ENCODE results near the gene PLEKHG2.

PLEKHG2 gene

GRCh38 chr19:39424934-39425333 is 12.5 kb downstream of the PLEKHG2 start:
- Histone ChIP-seq H3K36me3 (replicated peaks in 1 of 2; ENCODE audit: control insufficient read depth in 2 of 2, insufficient read depth in 2 of 2, low read length in 2 of 2) (peaks cover 47 to 65% of the 10 kb centered on the region in 2 donors), H3K23ac (ENCODE audit: low read depth, low read length, poor library complexity) (peak overlapping the region; percentile 9), H3K4me3 (ENCODE audit: low read length in 2 of 2) (no peak overlapping the region), H3K9ac (ENCODE audit: low read depth, low read length, poor library complexity) (no peak overlapping the region), H3K18ac (ENCODE audit: low read length) (no peak overlapping the region), H3K4me1 (ENCODE audit: control insufficient read depth in 2 of 2, insufficient read depth in 1 of 2, low read depth in 1 of 2, low read length in 2 of 2) (peaks cover 18 to 19% of the 10 kb centered on the region in 2 donors), H3K27me3 (ENCODE audit: control insufficient read depth in 3 of 3, insufficient read depth in 3 of 3, low read depth in 1 of 3, low read length in 3 of 3) (no peaks in the 10 kb centered on the region), H2AFZ (ENCODE audit: low read length) (no peak overlapping the region), H2BK5ac (ENCODE audit: low read length) (no peak overlapping the region), H3K14ac (ENCODE audit: low read length) (no peak overlapping the region), H4K8ac (ENCODE audit: low read depth, low read length) (no peak overlapping the region), H3K27ac (replicated peaks; ENCODE audit: low read length) (no peak overlapping the region), H3K79me1 (ENCODE audit: low read depth, low read length) (peaks cover 2% of the 10 kb centered on the region), H3K4ac (ENCODE audit: low read length) (no peak overlapping the region), H2AK5ac (ENCODE audit: low read depth, low read length) (no peak overlapping the region), H2BK120ac (ENCODE audit: low read depth, low read length) (no peak overlapping the region), H2BK15ac (ENCODE audit: low read length) (no peak overlapping the region), H4K91ac (ENCODE audit: low read depth, low read length, poor library complexity) (no peak overlapping the region), H2BK12ac (ENCODE audit: low read length) (no peak overlapping the region), H3K9me3 (replicated peaks in 1 of 2; ENCODE audit: control insufficient read depth in 2 of 2, insufficient read depth in 1 of 2, low read depth in 1 of 2, low read length in 2 of 2) (no peaks in the 10 kb centered on the region), H3K4me2 (ENCODE audit: insufficient read depth, low read length, poor library complexity, severe bottlenecking) (no peak overlapping the region)
- DNase-seq (ENCODE audit: low spot score): no peak
- WGBS, 2 donors (ENCODE audit: extremely low coverage in 2 of 2, insufficient read length in 2 of 2, insufficient replicate concordance in 1 of 2): no CpG with 5 or more reads among the region's 16 CpGs

- no peak overlapping the region for H4K91ac ChIP-seq (ENCODE audit: low read depth, low read length, poor library complexity)
- H3K9ac ChIP-seq (ENCODE audit: low read depth, low read length, poor library complexity): no peak overlapping the region
- H3K23ac ChIP-seq (ENCODE audit: low read depth, low read length, poor library complexity): no peak overlapping the region
- no peak overlapping the region for H2BK5ac ChIP-seq (ENCODE audit: low read length)
- DNase-seq (ENCODE audit: low spot score): no peak
- H2AFZ ChIP-seq (ENCODE audit: low read length): no peak overlapping the region
- H2BK15ac ChIP-seq (ENCODE audit: low read length): no peak overlapping the region
- H3K4me2 ChIP-seq (ENCODE audit: insufficient read depth, low read length, poor library complexity, severe bottlenecking): no peak overlapping the region
- H3K27me3 ChIP-seq (ENCODE audit: control insufficient read depth in 3 of 3, insufficient read depth in 3 of 3, low read depth in 1 of 3, low read length in 3 of 3): no peaks in the 10 kb centered on the region
- peaks cover 18 to 19% of the 10 kb centered on the region in 2 donors for H3K4me1 ChIP-seq (ENCODE audit: control insufficient read depth in 2 of 2, insufficient read depth in 1 of 2, low read depth in 1 of 2, low read length in 2 of 2)
- H2BK120ac ChIP-seq (ENCODE audit: low read depth, low read length): no peak overlapping the region
- no peak overlapping the region for H3K4me3 ChIP-seq (ENCODE audit: low read length in 2 of 2)
- H3K79me1 ChIP-seq (ENCODE audit: low read depth, low read length): peaks cover 2% of the 10 kb centered on the region
- H4K8ac ChIP-seq (ENCODE audit: low read depth, low read length): no peak overlapping the region
- WGBS, 2 donors (ENCODE audit: extremely low coverage in 2 of 2, insufficient read length in 2 of 2, insufficient replicate concordance in 1 of 2): 100% methylated on average over 2 to 4 of the region's 7 CpGs
- H3K9me3 ChIP-seq (replicated peaks in 1 of 2; ENCODE audit: control insufficient read depth in 2 of 2, insufficient read depth in 1 of 2, low read depth in 1 of 2, low read length in 2 of 2): no peaks in the 10 kb centered on the region
- no peak overlapping the region for H3K4ac ChIP-seq (ENCODE audit: low read length)
- H2AK5ac ChIP-seq (ENCODE audit: low read depth, low read length): no peak overlapping the region
- H3K27ac ChIP-seq (replicated peaks; ENCODE audit: low read length): peak overlapping the region; percentile 35
- no peak overlapping the region for H3K18ac ChIP-seq (ENCODE audit: low read length)
- H3K14ac ChIP-seq (ENCODE audit: low read length): no peak overlapping the region
- H2BK12ac ChIP-seq (ENCODE audit: low read length): no peak overlapping the region
- peaks cover 39 to 57% of the 10 kb centered on the region in 2 donors for H3K36me3 ChIP-seq (replicated peaks in 1 of 2; ENCODE audit: control insufficient read depth in 2 of 2, insufficient read depth in 2 of 2, low read length in 2 of 2)
These were observed 13.3 kb downstream of the PLEKHG2 start for GRCh38 chr19:39425744-39426143.

GRCh38 chr19:39426170-39426569 is 13.7 kb downstream of the PLEKHG2 start:
- Histone ChIP-seq H3K9me3 (replicated peaks in 1 of 2; ENCODE audit: control insufficient read depth in 2 of 2, insufficient read depth in 1 of 2, low read depth in 1 of 2, low read length in 2 of 2) (no peaks in the 10 kb centered on the region), H3K18ac (ENCODE audit: low read length) (no peak overlapping the region), H3K27me3 (ENCODE audit: control insufficient read depth in 3 of 3, insufficient read depth in 3 of 3, low read depth in 1 of 3, low read length in 3 of 3) (no peaks in the 10 kb centered on the region), H2BK12ac (ENCODE audit: low read length) (no peak overlapping the region), H3K27ac (replicated peaks; ENCODE audit: low read length) (peak overlapping the region; percentile 35), H3K4ac (ENCODE audit: low read length) (no peak overlapping the region), H3K4me3 (ENCODE audit: low read length in 2 of 2) (no peak overlapping the region), H3K9ac (ENCODE audit: low read depth, low read length, poor library complexity) (no peak overlapping the region), H3K79me1 (ENCODE audit: low read depth, low read length) (no peaks in the 10 kb centered on the region), H2BK120ac (ENCODE audit: low read depth, low read length) (no peak overlapping the region), H4K91ac (ENCODE audit: low read depth, low read length, poor library complexity) (no peak overlapping the region), H2BK5ac (ENCODE audit: low read length) (no peak overlapping the region), H3K14ac (ENCODE audit: low read length) (no peak overlapping the region), H2AK5ac (ENCODE audit: low read depth, low read length) (no peak overlapping the region), H3K23ac (ENCODE audit: low read depth, low read length, poor library complexity) (no peak overlapping the region), H2BK15ac (ENCODE audit: low read length) (no peak overlapping the region), H3K4me1 (ENCODE audit: control insufficient read depth in 2 of 2, insufficient read depth in 1 of 2, low read depth in 1 of 2, low read length in 2 of 2) (peaks cover 18 to 19% of the 10 kb centered on the region in 2 donors), H3K4me2 (ENCODE audit: insufficient read depth, low read length, poor library complexity, severe bottlenecking) (no peak overlapping the region), H4K8ac (ENCODE audit: low read depth, low read length) (no peak overlapping the region), H3K36me3 (replicated peaks in 1 of 2; ENCODE audit: control insufficient read depth in 2 of 2, insufficient read depth in 2 of 2, low read length in 2 of 2) (peaks cover 40 to 53% of the 10 kb centered on the region in 2 donors), H2AFZ (ENCODE audit: low read length) (no peak overlapping the region)
- no peak for DNase-seq (ENCODE audit: low spot score)
- WGBS, 2 donors (ENCODE audit: extremely low coverage in 2 of 2, insufficient read length in 2 of 2, insufficient replicate concordance in 1 of 2): no CpG with 5 or more reads among the region's 5 CpGs

- no peak overlapping the region for H2BK12ac ChIP-seq (ENCODE audit: low read length)
- no peak overlapping the region for H3K27ac ChIP-seq (replicated peaks; ENCODE audit: low read length)
- no peaks in the 10 kb centered on the region for H3K9me3 ChIP-seq (replicated peaks in 1 of 2; ENCODE audit: control insufficient read depth in 2 of 2, insufficient read depth in 1 of 2, low read depth in 1 of 2, low read length in 2 of 2)
- no CpG with 5 or more reads among the region's 11 CpGs for WGBS, 2 donors (ENCODE audit: extremely low coverage in 2 of 2, insufficient read length in 2 of 2, insufficient replicate concordance in 1 of 2)
- H3K9ac ChIP-seq (ENCODE audit: low read depth, low read length, poor library complexity): no peak overlapping the region
- H3K18ac ChIP-seq (ENCODE audit: low read length): peak overlapping the region; percentile 20
- peaks cover 37 to 47% of the 10 kb centered on the region in 2 donors for H3K36me3 ChIP-seq (replicated peaks in 1 of 2; ENCODE audit: control insufficient read depth in 2 of 2, insufficient read depth in 2 of 2, low read length in 2 of 2)
- H3K4ac ChIP-seq (ENCODE audit: low read length): no peak overlapping the region
- no peak overlapping the region for H2BK120ac ChIP-seq (ENCODE audit: low read depth, low read length)
- no peak for DNase-seq (ENCODE audit: low spot score)
- no peak overlapping the region for H2AFZ ChIP-seq (ENCODE audit: low read length)
- H3K27me3 ChIP-seq (ENCODE audit: control insufficient read depth in 3 of 3, insufficient read depth in 3 of 3, low read depth in 1 of 3, low read length in 3 of 3): no peaks in the 10 kb centered on the region
- H3K4me2 ChIP-seq (ENCODE audit: insufficient read depth, low read length, poor library complexity, severe bottlenecking): no peak overlapping the region
- H4K91ac ChIP-seq (ENCODE audit: low read depth, low read length, poor library complexity): no peak overlapping the region
- no peaks in the 10 kb centered on the region for H3K79me1 ChIP-seq (ENCODE audit: low read depth, low read length)
- H3K23ac ChIP-seq (ENCODE audit: low read depth, low read length, poor library complexity): no peak overlapping the region
- H2AK5ac ChIP-seq (ENCODE audit: low read depth, low read length): no peak overlapping the region
- no peak overlapping the region for H3K14ac ChIP-seq (ENCODE audit: low read length)
- no peak overlapping the region for H3K4me3 ChIP-seq (ENCODE audit: low read length in 2 of 2)
- H3K4me1 ChIP-seq (ENCODE audit: control insufficient read depth in 2 of 2, insufficient read depth in 1 of 2, low read depth in 1 of 2, low read length in 2 of 2): peaks cover 18 to 19% of the 10 kb centered on the region in 2 donors
- H2BK15ac ChIP-seq (ENCODE audit: low read length): no peak overlapping the region
- H2BK5ac ChIP-seq (ENCODE audit: low read length): no peak overlapping the region
- no peak overlapping the region for H4K8ac ChIP-seq (ENCODE audit: low read depth, low read length)
These were observed 15.2 kb downstream of the PLEKHG2 start for GRCh38 chr19:39427707-39428106.

All from neuronal stem cell (in vitro differentiated cells).